HepG2 (cell line): ENCODE results near the gene AFDN. TPM values are rescaled to one million over a fixed set of nuclear protein-coding genes. Genes with fewer than 3 reads are reported as not detected.

ENCODE experiments used
- ATAC-seq: fragments of 200-7000 bp; cut with Tn5 transposase; 3 replicates; pipeline ENCODE4 v1.9.1; 2020; ENCODE audit warnings: mild to moderate bottlenecking, moderate library complexity
- BruUV-seq: library from RNA; stranded (reverse); fragments of 400-500 nt; replicated peaks from 2 replicates; lab custom pipeline; 2021; lab: Mats Ljungman, UMichigan
- CTCF ChIA-PET: fragments of 300-600 bp; formaldehyde crosslinking; extraction: SDS; loops from one replicate; lab custom pipeline; 2021; ENCODE audit warnings: low total read pairs, inconsistent platforms, low intra/inter-chr PET ratio; lab: Yijun Ruan, JAX
- POLR2A ChIA-PET: fragments of 350-600 bp; sonication (Branson Sonifier 250); formaldehyde crosslinking; loops from one replicate; lab custom pipeline; 2020; ENCODE audit warnings: antibody characterized with exemption, inconsistent platforms; lab: Yijun Ruan, JAX
- DNase-seq: peaks from one replicate; pipeline ENCODE4 v3.0.0-alpha.2; 2015; ENCODE audit warnings: low spot score
- FAIRE-seq: peaks from 3 replicates; lab custom pipeline; 2011; peaks lifted over from hg19 to GRCh38; lab: Jason Lieb, UNC
- H2AFZ ChIP-seq: one replicate; pipeline ENCODE4 v1.6.1; 2011; ENCODE audit warnings: low read length, inconsistent platforms
- H3K27ac ChIP-seq: fragments of 300-600 bp; 3 replicates; pipeline ENCODE4 v1.8.0; 2011; ENCODE audit warnings: mixed run types, mild to moderate bottlenecking, mixed read lengths, low read length, inconsistent platforms; ENCODE audit not compliant: insufficient read depth; ENCODE audit errors: extremely low read length
- H3K27me3 ChIP-seq, 2 experiments: fragments of 200-600 bp in 1 of 2; 2 replicates in 1 of 2; 3 replicates in 1 of 2; pipeline versions ENCODE4 v1.6.0 to v1.8.0; 2011; ENCODE audit warnings: low read length in 2 of 2, mild to moderate bottlenecking in 2 of 2, moderate library complexity in 2 of 2, inconsistent platforms in 1 of 2; ENCODE audit not compliant: insufficient read depth in 2 of 2, control insufficient read depth in 1 of 2
- H3K36me3 ChIP-seq, 2 experiments: fragments of 200-600 bp in 1 of 2; replicated peaks in 1 of 2; 2 replicates in 1 of 2; 3 replicates in 1 of 2; pipeline versions ENCODE4 v1.5.1 to v1.8.0; 2011; ENCODE audit warnings: low read length in 2 of 2, inconsistent platforms in 1 of 2; ENCODE audit not compliant: insufficient read depth in 2 of 2, control insufficient read depth in 1 of 2
- H3K4me1 ChIP-seq: 2 replicates; pipeline ENCODE4 v1.5.1; 2012; ENCODE audit warnings: low read length, inconsistent platforms; ENCODE audit not compliant: insufficient read depth
- H3K4me2 ChIP-seq: 2 replicates; pipeline ENCODE4 v1.6.0; 2011; ENCODE audit warnings: low read depth, low read length, inconsistent platforms
- H3K4me3 ChIP-seq, 3 experiments: fragments of 200-600 bp in 1 of 3; sonication (generic), shearing (Covaris generic) in 1 of 3; replicated peaks in 1 of 3; 2 replicates each; pipeline ENCODE4 v1.5.1; 2011 to 2016; ENCODE audit warnings: low read length in 3 of 3, inconsistent platforms in 2 of 3, low read depth in 2 of 3, mild to moderate bottlenecking in 2 of 3, control low read depth in 1 of 3, mixed read lengths in 1 of 3; ENCODE audit not compliant: insufficient read depth in 1 of 3
- H3K79me2 ChIP-seq: one replicate; pipeline ENCODE4 v1.6.1; 2011; ENCODE audit warnings: low read length, inconsistent platforms; ENCODE audit not compliant: insufficient read depth
- H3K9ac ChIP-seq: 2 replicates; pipeline ENCODE4 v1.6.0; 2011; ENCODE audit warnings: mild to moderate bottlenecking, low read depth, low read length, inconsistent platforms; ENCODE audit not compliant: insufficient read depth
- H3K9me3 ChIP-seq: 2 replicates; pipeline ENCODE4 v1.5.1; 2012; ENCODE audit warnings: mild to moderate bottlenecking, low read length
- H4K20me1 ChIP-seq: 2 replicates; pipeline ENCODE4 v1.6.0; 2011; ENCODE audit warnings: inconsistent platforms, mild to moderate bottlenecking, low read length, moderate library complexity; ENCODE audit not compliant: insufficient read depth
- GFI1 ChIP-seq: sonication (generic); formaldehyde crosslinking; IDR thresholded peaks from 2 replicates; pipeline ENCODE4 v1.5.0; 2020; ENCODE audit warnings: missing genetic modification reagents, mild to moderate bottlenecking, borderline replicate concordance
- MNT ChIP-seq: fragments of 450-650 bp; IDR thresholded peaks from 2 replicates; pipeline ENCODE4 v1.6.1; 2016
- NFYB ChIP-seq: sonication (generic); formaldehyde crosslinking; IDR thresholded peaks from 2 replicates; pipeline ENCODE4 v1.4.0; 2020; ENCODE audit warnings: missing genetic modification reagents
- RBM22 ChIP-seq: fragments of 200-400 bp; formaldehyde crosslinking; optimal IDR thresholded peaks from 2 replicates; pipeline ENCODE3; 2017; ENCODE audit warnings: mild to moderate bottlenecking, low read length, moderate library complexity
- SOX5 ChIP-seq: IDR thresholded peaks from 2 replicates; pipeline ENCODE4 v1.6.1; 2016; ENCODE audit warnings: borderline replicate concordance
- WGBS: methylation state at CpG from one replicate; pipeline ENCODE4 v1.1.6; 2017; ENCODE audit warnings: low lambda C conversion rate; 5-methylcytosine and 5-hydroxymethylcytosine counted together
- in situ Hi-C: cut with HindIII; loops from 2 replicates; pipeline ENCODE4 v1.10.0; 2017; ENCODE audit warnings: low pct_unique_long_range_greater_than_20kb; ENCODE audit not compliant: extremely low pct_ligation_motif_present
- intact Hi-C: fragments of 100-400 bp; cut with micrococcal nuclease; formaldehyde crosslinking; loops from one replicate; pipeline ENCODE4 v1.10.0; 2022; ENCODE audit not compliant: unreplicated experiment
- polyA plus RNA-seq, 8 experiments: library from polyadenylated mRNA; depleted of rRNA in 3 of 8; stranded (reverse) in 7 of 8; unstranded in 1 of 8; fragments of >200 nt; fragmentation: Illumina TruSeq in 4 of 8; extraction: Trizol in 4 of 8; gene quantifications; 2 replicates each; pipeline versions ENCODE4 v1.2.1 to v1.2.3, GENCODE V29; 2011 to 2016; ENCODE audit warnings: low read depth in 4 of 8, missing spikeins in 1 of 8, mixed read lengths in 1 of 8; ENCODE audit not compliant: insufficient read depth in 1 of 8
- total RNA-seq, 5 experiments: library from RNA; depleted of rRNA; stranded (reverse); fragments of >200 nt; fragmentation: Illumina TruSeq; extraction: Trizol; gene quantifications; 2 replicates each; pipeline ENCODE4 v1.2.3, GENCODE V29; 2016; ENCODE audit warnings: low read depth in 1 of 5
- TF ChIP-seq, protein P1 (sequence below), 2 experiments: fragments of 450-650 bp in 1 of 2; sonication (generic) in 1 of 2; formaldehyde crosslinking; IDR thresholded peaks; 2 replicates each; pipeline versions ENCODE4 v1.5.0 to v1.8.0; 2020 to 2022; ENCODE audit warnings: mild to moderate bottlenecking in 1 of 2, missing genetic modification reagents in 1 of 2

Gene AFDN
- total and polyA plus RNA-seq, 2 of the 13 experiments (the other 11 are each of a cell fraction or from before 2014, with no cell fraction given) = 136 to 151 TPM

DNA sequence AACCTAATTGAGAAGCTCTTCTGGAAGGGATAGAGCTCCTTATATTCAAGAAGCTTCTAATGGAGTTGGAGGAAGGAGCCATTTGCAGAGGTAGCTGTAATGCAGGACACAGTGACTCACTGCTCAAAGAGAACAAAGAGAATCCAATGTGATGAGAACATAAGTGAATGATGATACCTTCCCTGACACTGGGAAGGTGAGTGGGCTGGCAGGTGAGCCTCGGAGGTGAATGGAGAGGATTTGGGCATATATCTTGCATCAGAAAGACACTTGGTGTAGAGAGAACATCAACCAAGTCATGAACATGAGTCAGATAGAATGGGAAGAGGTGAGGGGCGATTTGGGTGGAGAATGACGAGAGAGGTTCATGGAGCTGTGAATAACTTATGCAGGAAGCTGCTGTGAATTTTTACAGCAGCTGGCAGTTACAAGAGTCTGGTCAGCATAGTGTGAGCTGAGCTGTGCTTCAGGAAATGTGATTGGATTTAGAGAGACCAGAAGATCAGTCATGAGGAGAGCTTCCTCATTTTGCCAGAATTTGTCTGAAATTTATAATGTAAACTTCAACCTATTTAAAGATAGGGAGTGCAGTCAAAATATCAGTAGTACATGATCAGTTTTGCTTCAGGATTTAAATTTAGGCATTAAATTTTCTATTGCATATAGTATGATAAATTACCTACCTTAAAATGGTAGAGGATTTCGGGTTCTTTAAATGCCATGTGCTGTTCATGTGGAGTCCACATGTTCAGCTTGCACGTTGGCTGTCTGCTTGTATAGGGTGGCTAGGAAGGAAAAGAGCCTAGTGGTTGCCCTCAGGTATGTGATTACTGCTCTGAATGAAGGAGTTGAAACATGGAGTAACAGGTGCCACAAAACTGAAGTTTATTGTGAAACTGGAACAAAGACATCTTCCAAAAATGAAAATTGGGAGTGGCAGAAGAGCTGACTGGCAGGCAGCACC is 111.5 kb downstream of the AFDN start:
- H3K4me1 ChIP-seq = peaks cover 16% of the 10 kb centered on the region

More for the DNA sequence above, 111.5 kb downstream of the AFDN start:
- peaks cover 19 to 53% of the 10 kb centered on the region in 2 experiments for H3K36me3 ChIP-seq
- no peak for TF ChIP-seq NFYB
- no peak for TF ChIP-seq SOX5 (CRISPR knock-in tag)
- TF ChIP-seq GFI1 (CRISPR knock-in tag) = no peak
- TF ChIP-seq, protein P1, sequence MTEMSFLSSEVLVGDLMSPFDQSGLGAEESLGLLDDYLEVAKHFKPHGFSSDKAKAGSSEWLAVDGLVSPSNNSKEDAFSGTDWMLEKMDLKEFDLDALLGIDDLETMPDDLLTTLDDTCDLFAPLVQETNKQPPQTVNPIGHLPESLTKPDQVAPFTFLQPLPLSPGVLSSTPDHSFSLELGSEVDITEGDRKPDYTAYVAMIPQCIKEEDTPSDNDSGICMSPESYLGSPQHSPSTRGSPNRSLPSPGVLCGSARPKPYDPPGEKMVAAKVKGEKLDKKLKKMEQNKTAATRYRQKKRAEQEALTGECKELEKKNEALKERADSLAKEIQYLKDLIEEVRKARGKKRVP (CRISPR knock-in tag; IDR thresholded peaks at IDR 0.05) = no peak
- peak; percentile 15 for TF ChIP-seq RBM22
- TF ChIP-seq MNT = peak; percentile 82
- TF ChIP-seq, all 625 proteins: peak for 2
- H2AFZ ChIP-seq = no peak overlapping the region
- in situ Hi-C loops (no loop called here), intact Hi-C loops (no loop called here)
- H4K20me1 ChIP-seq = no peaks in the 10 kb centered on the region
- no peak overlapping the region for H3K27ac ChIP-seq
- FAIRE-seq (no peak), DNase-seq (no peak), ATAC-seq (no peak)
- POLR2A ChIA-PET = interaction anchor here (1.2 kb wide), 1 partner anchor 26 kb away, joined by 3 read pairs; no protein-coding TSS in a partner anchor
- H3K4me2 ChIP-seq = no peak overlapping the region
- H3K27me3 ChIP-seq = no peaks in the 10 kb centered on the region
- BruUV-seq = no TSS peak
- CTCF ChIA-PET = no interaction called here
- H3K9me3 ChIP-seq = no peaks in the 10 kb centered on the region
- H3K4me3 ChIP-seq = no peak overlapping the region
- H3K9ac ChIP-seq = no peak overlapping the region
- peaks cover 22% of the 10 kb centered on the region for H3K79me2 ChIP-seq
- 96% methylated on average over 5 of the region's 5 CpGs for WGBS
